Activated B cell treated with CpG ODN at 0.5 μM for 24 hours (primary cell): ENCODE measurements around the gene NLRC5. TPM values are rescaled to one million over a fixed set of nuclear protein-coding genes. Genes with fewer than 3 reads are reported as not detected.
A peak's percentile ranks its signal among the peaks of the same experiment; 100 is the strongest.

Source experiments
- ATAC-seq: fragments of 200-7000 bp; cut with Tn5 transposase; one replicate; pipeline ENCODE4 v1.10.0; 2021; ENCODE audit warnings: low read depth, mild to moderate bottlenecking, moderate library complexity
- CTCF ChIA-PET: fragments of 350-600 bp; sonication (Branson Sonifier 250); formaldehyde crosslinking; loops from one replicate; lab custom pipeline; 2021; ENCODE audit warnings: antibody characterized with exemption; lab: Charles Lee
- POLR2A ChIA-PET: fragments of 350-600 bp; sonication (Branson Sonifier 250); formaldehyde crosslinking; loops from one replicate; lab custom pipeline; 2021; ENCODE audit warnings: antibody characterized with exemption; lab: Charles Lee
- DNase-seq: peaks from one replicate; pipeline ENCODE4 v3.0.0; 2022
- H3K27ac Mint-ChIP-seq: one replicate; pipeline ENCODE4 v1.8.0; 2020; ENCODE audit warnings: mixed read lengths
- H3K27me3 Mint-ChIP-seq: one replicate; pipeline ENCODE4 v1.8.0; 2021; ENCODE audit warnings: mixed read lengths
- H3K36me3 Mint-ChIP-seq: one replicate; pipeline ENCODE4 v1.8.0; 2021; ENCODE audit warnings: low read depth, mixed read lengths
- H3K4me1 Mint-ChIP-seq: one replicate; pipeline ENCODE4 v1.8.0; 2021; ENCODE audit warnings: mixed read lengths
- H3K4me3 Mint-ChIP-seq: one replicate; pipeline ENCODE4 v1.8.0; 2020; ENCODE audit warnings: mild to moderate bottlenecking, mixed read lengths
- H3K9me3 Mint-ChIP-seq: one replicate; pipeline ENCODE4 v1.8.0; 2020; ENCODE audit warnings: mixed read lengths
- intact Hi-C: fragments of 100-400 bp; cut with micrococcal nuclease; formaldehyde crosslinking; loops from one replicate; pipeline ENCODE4 v1.15.1; 2024
- total RNA-seq: library from RNA; stranded (reverse); gene quantifications from 2 replicates; pipeline ENCODE4 v1.2.3, GENCODE V29; 2022
- TF ChIP-seq, protein P1 (sequence below): fragments of 200-600 bp; IDR thresholded peaks from one replicate; pipeline ENCODE4 v1.8.0; 2022; ENCODE audit warnings: antibody characterized with exemption, mild to moderate bottlenecking

The NLRC5 gene
- 296 and 372 TPM in 2 replicates for total RNA-seq

DNA sequence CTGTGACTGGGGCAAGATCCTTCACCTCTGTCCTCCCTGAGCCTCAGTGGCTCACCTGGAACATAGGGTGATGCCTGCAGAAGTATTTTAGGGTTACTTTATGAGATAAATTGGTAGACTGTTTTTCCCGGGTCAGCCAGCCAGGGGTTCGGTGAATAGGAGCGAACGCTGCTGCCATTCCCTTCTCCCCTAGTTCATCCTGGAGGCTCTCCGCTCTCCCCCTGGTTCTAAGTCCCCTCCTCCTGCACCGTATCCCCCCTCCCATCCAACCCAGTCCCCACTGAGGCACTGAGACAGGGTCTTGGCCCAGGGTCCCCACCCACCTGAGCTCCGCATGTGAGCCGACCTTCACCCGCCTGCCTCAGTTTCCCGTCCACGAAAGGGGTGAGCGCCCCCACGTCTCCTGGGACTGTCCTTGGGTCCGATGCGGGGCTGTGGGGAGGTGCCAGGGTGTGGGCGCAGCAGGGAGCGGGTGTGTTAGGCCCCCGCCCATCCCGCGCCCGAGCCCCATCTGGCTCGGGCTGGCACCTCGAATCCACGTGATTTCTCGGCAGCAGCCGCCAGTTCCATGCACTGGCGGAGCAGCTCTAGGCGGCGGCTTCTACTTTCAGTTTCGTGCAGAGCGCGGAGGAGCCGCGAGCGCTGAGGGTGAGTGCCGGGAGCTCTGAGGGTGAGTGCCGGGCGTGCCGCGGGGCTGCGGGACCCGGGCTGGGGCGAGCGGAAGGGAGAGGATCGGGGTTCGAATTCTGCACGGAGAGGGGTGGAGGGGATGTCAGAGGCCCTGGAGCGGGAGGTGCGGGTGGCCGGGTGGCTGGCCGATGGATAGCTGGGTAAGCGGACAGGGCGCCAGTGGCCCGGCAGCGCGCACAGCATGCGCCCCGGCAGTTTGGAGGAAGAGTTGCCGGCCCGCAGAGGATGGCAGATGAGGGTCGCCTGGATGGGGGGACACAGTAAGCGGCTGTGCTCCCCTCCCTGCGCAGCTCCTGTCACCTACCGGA lies at the start of gene NLRC5:
Gene NLRC5, plus strand, starts transcription at position 610 of the 998 bp plus-strand sequence. CDS start 31,156 bp downstream, outside the sequence.
- Mint-ChIP-seq H3K36me3 (peaks cover 50% of the 10 kb centered on the region), H3K9me3 (no peaks in the 10 kb centered on the region), H3K27me3 (no peaks in the 10 kb centered on the region), H3K27ac (peak within 1 kb of the TSS; percentile 93), H3K4me1 (peaks cover 86% of the 10 kb centered on the region), H3K4me3 (peak within 1 kb of the TSS; percentile 96)
- ChIA-PET CTCF (interaction anchor here (0.9 to 1.6 kb wide), 11 partner anchors 10 to 63 kb away, joined by 3 to 16 read pairs (median 4); no protein-coding TSS in a partner anchor), POLR2A (interaction anchor here (0.6 to 10.4 kb wide), 23 partner anchors 8 to 253 kb away, joined by 3 to 233 read pairs (median 8); partner anchors contain the start of gene HERPUD1)
- DNase-seq (peak; percentile 76), ATAC-seq (peak; percentile 89)
- intact Hi-C loops = no loop called here
- TF ChIP-seq, protein P1, sequence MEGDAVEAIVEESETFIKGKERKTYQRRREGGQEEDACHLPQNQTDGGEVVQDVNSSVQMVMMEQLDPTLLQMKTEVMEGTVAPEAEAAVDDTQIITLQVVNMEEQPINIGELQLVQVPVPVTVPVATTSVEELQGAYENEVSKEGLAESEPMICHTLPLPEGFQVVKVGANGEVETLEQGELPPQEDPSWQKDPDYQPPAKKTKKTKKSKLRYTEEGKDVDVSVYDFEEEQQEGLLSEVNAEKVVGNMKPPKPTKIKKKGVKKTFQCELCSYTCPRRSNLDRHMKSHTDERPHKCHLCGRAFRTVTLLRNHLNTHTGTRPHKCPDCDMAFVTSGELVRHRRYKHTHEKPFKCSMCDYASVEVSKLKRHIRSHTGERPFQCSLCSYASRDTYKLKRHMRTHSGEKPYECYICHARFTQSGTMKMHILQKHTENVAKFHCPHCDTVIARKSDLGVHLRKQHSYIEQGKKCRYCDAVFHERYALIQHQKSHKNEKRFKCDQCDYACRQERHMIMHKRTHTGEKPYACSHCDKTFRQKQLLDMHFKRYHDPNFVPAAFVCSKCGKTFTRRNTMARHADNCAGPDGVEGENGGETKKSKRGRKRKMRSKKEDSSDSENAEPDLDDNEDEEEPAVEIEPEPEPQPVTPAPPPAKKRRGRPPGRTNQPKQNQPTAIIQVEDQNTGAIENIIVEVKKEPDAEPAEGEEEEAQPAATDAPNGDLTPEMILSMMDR = no peak

GRCh38 chr16:56939801-56940200 lies 49.6 kb upstream of the NLRC5 start:
- CTCF ChIA-PET = interaction anchor here (10.8 kb wide), 1 partner anchor 72 kb away, joined by 57 read pairs; no protein-coding TSS in a partner anchor
- Mint-ChIP-seq H3K27me3 (no peaks in the 10 kb centered on the region), H3K4me3 (peak overlapping the region; percentile 81), H3K36me3 (peaks cover 96% of the 10 kb centered on the region), H3K9me3 (no peaks in the 10 kb centered on the region), H3K27ac (peak overlapping the region; percentile 83), H3K4me1 (peaks cover 94% of the 10 kb centered on the region)
- POLR2A ChIA-PET = interaction anchor here (1.1 to 22.7 kb wide), 6 partner anchors 9 to 106 kb away, joined by 3 to 795 read pairs (median 22); partner anchors contain the start of genes NLRC5 and SLC12A3
- TF ChIP-seq, protein P1 = no peak
- DNase-seq (no peak), ATAC-seq (no peak)
- intact Hi-C loops = loop anchor here (10.0 kb wide), 2 partner anchors 305 to 515 kb away; partner anchors contain the start of genes AMFR, MT1A and MT1M

DNA sequence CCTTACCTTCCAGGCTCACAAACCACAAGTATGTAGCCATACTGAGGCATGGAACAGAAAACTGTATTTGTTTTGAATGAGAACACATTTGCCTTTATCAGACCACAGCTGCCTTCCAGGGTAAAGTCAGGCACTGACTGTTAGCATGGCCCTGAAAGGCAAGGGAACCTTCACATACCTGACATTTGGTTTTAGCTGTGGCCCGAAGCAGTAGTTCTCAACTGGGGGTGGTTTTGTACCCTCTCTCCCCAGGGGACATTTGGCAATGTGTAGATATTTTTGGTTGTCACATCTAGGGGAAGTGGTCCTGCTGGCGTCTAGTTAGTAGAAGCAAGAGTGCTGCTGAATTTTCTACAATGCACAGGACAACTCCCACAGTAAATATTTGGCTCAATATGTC lies 48.3 kb upstream of the NLRC5 start:
- intact Hi-C loops = loop anchor here (1.0 kb wide), 1 partner anchor 8 kb away; no protein-coding TSS in a partner anchor
- CTCF ChIA-PET = interaction anchor here (1.1 to 10.8 kb wide), 4 partner anchors 10 to 105 kb away, joined by 3 to 57 read pairs (median 8); no protein-coding TSS in a partner anchor
- Mint-ChIP-seq H3K4me3 (peak overlapping the region; percentile 52), H3K27ac (peak overlapping the region; percentile 83), H3K4me1 (peaks cover 88% of the 10 kb centered on the region), H3K36me3 (peaks cover 92% of the 10 kb centered on the region), H3K9me3 (no peaks in the 10 kb centered on the region), H3K27me3 (no peaks in the 10 kb centered on the region)
- DNase-seq = no peak
- TF ChIP-seq, protein P1 = no peak
- peak; percentile 33 for ATAC-seq
- POLR2A ChIA-PET = interaction anchor here (0.6 to 22.7 kb wide), 14 partner anchors 8 to 148 kb away, joined by 3 to 795 read pairs (median 6); partner anchors contain the start of genes HERPUD1 and SLC12A3

- no peaks in the 10 kb centered on the region for H3K27me3 Mint-ChIP-seq
- CTCF ChIA-PET = interaction anchor here (1.1 to 10.8 kb wide), 4 partner anchors 9 to 104 kb away, joined by 3 to 57 read pairs (median 8); no protein-coding TSS in a partner anchor
- POLR2A ChIA-PET = interaction anchor here (0.6 to 22.7 kb wide), 15 partner anchors 8 to 149 kb away, joined by 3 to 795 read pairs (median 5); partner anchors contain the start of genes HERPUD1, NLRC5 and SLC12A3
- intact Hi-C loops = loop anchor here (1.0 kb wide), 1 partner anchor 9 kb away; no protein-coding TSS in a partner anchor
- H3K4me3 Mint-ChIP-seq = peak overlapping the region; percentile 29
- H3K27ac Mint-ChIP-seq = peak overlapping the region; percentile 77
- no peak for DNase-seq
- H3K9me3 Mint-ChIP-seq = no peaks in the 10 kb centered on the region
- H3K36me3 Mint-ChIP-seq = peaks cover 88% of the 10 kb centered on the region
- H3K4me1 Mint-ChIP-seq = peaks cover 85% of the 10 kb centered on the region
- TF ChIP-seq, protein P1 = no peak
- ATAC-seq = no peak
Measured at GRCh38 chr16:56941856-56942331, 47.5 kb upstream of the NLRC5 start.
